ENCODE data around the gene TEX36.
A peak's percentile ranks its signal among the peaks of the same experiment; 100 is the strongest.
"Not testable (repeated sequence)": the region's sequence is repeated elsewhere in the genome, so short reads cannot be mapped to it uniquely, and the experiment has no call there.

TEX36 gene

GRCh38 chr10:125691160-125691981, 8.4 kb upstream of the TEX36 start:
- DNase-seq = no peak

- DNase-seq = no peak
Measured at GRCh38 chr10:125689955-125690569, 7.1 kb upstream of the TEX36 start.

GRCh38 chr10:125687507-125688185, 4.7 kb upstream of the TEX36 start:
- no peak for DNase-seq

GRCh38 chr10:125684581-125684980, 1.6 kb upstream of the TEX36 start:
- no peak for DNase-seq

GRCh38 chr10:125683821-125684220, 858 bp upstream of the TEX36 start:
- no peak for DNase-seq

GRCh38 chr10:125679436-125679835, 3.5 kb downstream of the TEX36 start:
- DNase-seq = no peak

- DNase-seq = no peak
Measured at GRCh38 chr10:125672884-125673283, 10.1 kb downstream of the TEX36 start.

GRCh38 chr10:125662584-125662983, 20.4 kb downstream of the TEX36 start:
- no peak for DNase-seq

- peak; percentile 4 for DNase-seq
Measured at GRCh38 chr10:125661941-125662515, 20.9 kb downstream of the TEX36 start.

- no peak for DNase-seq
Measured at GRCh38 chr10:125661431-125661940, 21.5 kb downstream of the TEX36 start.

- no peak for DNase-seq
Measured at GRCh38 chr10:125659071-125659470, 23.9 kb downstream of the TEX36 start.

- no peak for DNase-seq
Measured at GRCh38 chr10:125656523-125656922, 26.4 kb downstream of the TEX36 start.

GRCh38 chr10:125653113-125653512, 29.9 kb downstream of the TEX36 start:
- DNase-seq = not testable (repeated sequence)

- DNase-seq = no peak
Measured at GRCh38 chr10:125646311-125646710, 36.7 kb downstream of the TEX36 start.

- no peak for DNase-seq
Measured at GRCh38 chr10:125641398-125641797, 41.6 kb downstream of the TEX36 start.

- no peak for DNase-seq
Measured at GRCh38 chr10:125640653-125641052, 42.3 kb downstream of the TEX36 start.

GRCh38 chr10:125639846-125640245, 43.1 kb downstream of the TEX36 start:
- DNase-seq = no peak

- no peak for DNase-seq
Measured at GRCh38 chr10:125638555-125638954, 44.4 kb downstream of the TEX36 start.

- no peak for DNase-seq
Measured at GRCh38 chr10:125637496-125637895, 45.5 kb downstream of the TEX36 start.

GRCh38 chr10:125634606-125635005, 48.4 kb downstream of the TEX36 start:
- DNase-seq = no peak

GRCh38 chr10:125633517-125633999, 49.4 kb downstream of the TEX36 start:
- DNase-seq = no peak

- DNase-seq = no peak
Measured at GRCh38 chr10:125631806-125632205, 51.2 kb downstream of the TEX36 start.

- peak; percentile 25 for DNase-seq
Measured at GRCh38 chr10:125629758-125630376, 53.1 kb downstream of the TEX36 start.
